ENCODE results near the gene INF2. TPM values are rescaled to one million over a fixed set of nuclear protein-coding genes. Genes with fewer than 3 reads are reported as not detected.

The INF2 gene
- total RNA-seq, 1 experiment from 2014 or later: 70.9 TPM

DNA sequence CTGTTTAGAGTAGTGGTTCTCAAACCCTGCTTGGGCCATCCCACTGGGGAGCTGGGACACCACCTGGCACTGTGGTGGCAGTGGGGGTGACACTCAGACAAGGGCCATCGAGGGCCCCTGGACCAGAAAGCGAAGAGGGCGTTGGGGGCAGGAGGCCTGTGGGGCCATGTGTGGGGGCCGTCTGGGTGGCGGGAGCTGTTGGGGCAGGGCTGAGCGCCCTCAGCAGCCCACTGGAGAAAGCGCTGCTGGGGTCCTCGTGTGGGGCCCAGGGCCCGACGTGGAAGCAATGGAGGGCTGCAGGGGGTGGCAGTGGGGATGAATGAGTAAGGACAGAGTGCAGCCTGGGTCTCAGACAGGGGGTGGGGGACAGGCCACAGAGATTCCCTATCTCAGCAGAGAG, 28.7 kb downstream of the INF2 start:
- ChIA-PET CTCF (no interaction called here), POLR2A (ENCODE audit: low non-redundant PET) (no interaction called here)
- no peak for TF ChIP-seq EZH2 (IDR thresholded peaks at IDR 0.05; ENCODE audit: borderline replicate concordance, low read depth, low read length, poor library complexity, severe bottlenecking)
- TF ChIP-seq, protein P1, sequence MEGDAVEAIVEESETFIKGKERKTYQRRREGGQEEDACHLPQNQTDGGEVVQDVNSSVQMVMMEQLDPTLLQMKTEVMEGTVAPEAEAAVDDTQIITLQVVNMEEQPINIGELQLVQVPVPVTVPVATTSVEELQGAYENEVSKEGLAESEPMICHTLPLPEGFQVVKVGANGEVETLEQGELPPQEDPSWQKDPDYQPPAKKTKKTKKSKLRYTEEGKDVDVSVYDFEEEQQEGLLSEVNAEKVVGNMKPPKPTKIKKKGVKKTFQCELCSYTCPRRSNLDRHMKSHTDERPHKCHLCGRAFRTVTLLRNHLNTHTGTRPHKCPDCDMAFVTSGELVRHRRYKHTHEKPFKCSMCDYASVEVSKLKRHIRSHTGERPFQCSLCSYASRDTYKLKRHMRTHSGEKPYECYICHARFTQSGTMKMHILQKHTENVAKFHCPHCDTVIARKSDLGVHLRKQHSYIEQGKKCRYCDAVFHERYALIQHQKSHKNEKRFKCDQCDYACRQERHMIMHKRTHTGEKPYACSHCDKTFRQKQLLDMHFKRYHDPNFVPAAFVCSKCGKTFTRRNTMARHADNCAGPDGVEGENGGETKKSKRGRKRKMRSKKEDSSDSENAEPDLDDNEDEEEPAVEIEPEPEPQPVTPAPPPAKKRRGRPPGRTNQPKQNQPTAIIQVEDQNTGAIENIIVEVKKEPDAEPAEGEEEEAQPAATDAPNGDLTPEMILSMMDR (conservative IDR thresholded peaks at IDR 0.05; ENCODE audit: low read depth, low read length): no peak
- BruUV-seq (replicated peaks): no TSS peak
- H3K9me3 ChIP-seq (ENCODE audit: low read depth, low read length, poor library complexity, severe bottlenecking): no peaks in the 10 kb centered on the region
- no peaks in the 10 kb centered on the region for H3K27me3 ChIP-seq (replicated peaks; ENCODE audit: insufficient read depth, low read depth, low read length, poor library complexity)
- no peak overlapping the region for H3K27ac ChIP-seq (ENCODE audit: low read depth, low read length, poor library complexity, severe bottlenecking)
- no peak overlapping the region for H3K4me3 ChIP-seq (ENCODE audit: low read depth, low read length, poor library complexity, severe bottlenecking)
- peaks cover 25% of the 10 kb centered on the region for H3K36me3 ChIP-seq (ENCODE audit: insufficient read depth, low read length, poor library complexity, severe bottlenecking)
- H3K4me1 ChIP-seq (ENCODE audit: insufficient read depth, low read length, poor library complexity, severe bottlenecking): no peaks in the 10 kb centered on the region
- intact Hi-C loops (cut with micrococcal nuclease; ENCODE audit: unreplicated experiment): no loop called here
- DNase-seq (ENCODE audit: low spot score): no peak

DNA sequence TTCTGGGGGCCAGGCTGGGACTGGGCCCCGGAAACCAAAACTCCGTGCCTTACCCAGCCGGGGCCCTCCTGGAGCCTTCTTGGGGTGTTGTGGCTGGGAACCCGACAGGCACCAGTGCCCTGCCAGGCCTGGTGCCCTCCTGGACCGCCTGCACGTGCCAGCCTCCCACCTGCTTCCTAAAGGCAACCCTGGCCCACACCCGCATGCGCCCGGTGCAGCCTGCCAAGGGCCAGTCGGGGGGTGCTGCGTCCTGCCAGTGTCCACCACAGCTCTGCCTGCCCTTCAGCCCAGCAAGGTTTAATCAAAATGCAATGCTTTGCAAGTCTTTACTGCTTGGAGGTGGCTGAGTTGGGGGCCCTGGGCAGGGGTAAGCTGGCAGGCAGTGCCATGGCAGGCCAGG, 29.5 kb downstream of the INF2 start:
- CTCF ChIA-PET: no interaction called here
- POLR2A ChIA-PET (ENCODE audit: low non-redundant PET): no interaction called here
- no TSS peak for BruUV-seq (replicated peaks)
- TF ChIP-seq, protein P1 (conservative IDR thresholded peaks at IDR 0.05; ENCODE audit: low read depth, low read length): no peak
- TF ChIP-seq EZH2 (IDR thresholded peaks at IDR 0.05; ENCODE audit: borderline replicate concordance, low read depth, low read length, poor library complexity, severe bottlenecking): no peak
- intact Hi-C loops (cut with micrococcal nuclease; ENCODE audit: unreplicated experiment): no loop called here
- H3K4me1 ChIP-seq (ENCODE audit: insufficient read depth, low read length, poor library complexity, severe bottlenecking): no peaks in the 10 kb centered on the region
- peaks cover 18% of the 10 kb centered on the region for H3K36me3 ChIP-seq (ENCODE audit: insufficient read depth, low read length, poor library complexity, severe bottlenecking)
- no peak for DNase-seq (ENCODE audit: low spot score)
- H3K9me3 ChIP-seq (ENCODE audit: low read depth, low read length, poor library complexity, severe bottlenecking): no peaks in the 10 kb centered on the region
- no peak overlapping the region for H3K27ac ChIP-seq (ENCODE audit: low read depth, low read length, poor library complexity, severe bottlenecking)
- no peaks in the 10 kb centered on the region for H3K27me3 ChIP-seq (replicated peaks; ENCODE audit: insufficient read depth, low read depth, low read length, poor library complexity)
- no peak overlapping the region for H3K4me3 ChIP-seq (ENCODE audit: low read depth, low read length, poor library complexity, severe bottlenecking)

DNA sequence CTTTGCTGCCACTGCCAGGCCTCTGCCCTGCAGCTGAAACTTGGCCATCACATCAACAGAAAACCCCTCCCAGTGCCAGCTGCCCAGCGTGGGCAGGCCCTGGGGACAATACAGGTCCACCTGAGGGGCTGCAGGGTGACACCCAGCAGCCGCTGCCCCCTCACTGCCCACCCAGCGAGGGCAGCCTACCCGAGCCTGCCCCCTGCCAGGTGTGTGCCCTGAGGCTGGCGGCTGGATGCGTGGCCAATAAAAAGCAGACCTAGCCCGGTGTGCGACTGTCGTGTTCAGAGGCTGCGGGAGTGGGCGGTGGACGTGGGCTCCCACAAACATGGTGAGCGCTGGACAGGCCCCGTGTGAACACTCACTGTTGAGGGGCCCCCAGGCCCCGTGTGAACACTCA, 29.9 kb downstream of the INF2 start:
- TSS peak; percentile 69 for BruUV-seq (replicated peaks)
- CTCF ChIA-PET: no interaction called here

More for the DNA sequence above, 29.9 kb downstream of the INF2 start:
- Histone ChIP-seq H3K27ac (ENCODE audit: low read depth, low read length, poor library complexity, severe bottlenecking) (no peak overlapping the region), H3K4me1 (ENCODE audit: insufficient read depth, low read length, poor library complexity, severe bottlenecking) (no peaks in the 10 kb centered on the region), H3K27me3 (replicated peaks; ENCODE audit: insufficient read depth, low read depth, low read length, poor library complexity) (no peaks in the 10 kb centered on the region), H3K36me3 (ENCODE audit: insufficient read depth, low read length, poor library complexity, severe bottlenecking) (peaks cover 14% of the 10 kb centered on the region), H3K4me3 (ENCODE audit: low read depth, low read length, poor library complexity, severe bottlenecking) (no peak overlapping the region), H3K9me3 (ENCODE audit: low read depth, low read length, poor library complexity, severe bottlenecking) (no peaks in the 10 kb centered on the region)
- no peak for DNase-seq (ENCODE audit: low spot score)
- POLR2A ChIA-PET (ENCODE audit: low non-redundant PET): no interaction called here
- intact Hi-C loops (cut with micrococcal nuclease; ENCODE audit: unreplicated experiment): no loop called here
- TF ChIP-seq EZH2 (IDR thresholded peaks at IDR 0.05; ENCODE audit: borderline replicate concordance, low read depth, low read length, poor library complexity, severe bottlenecking): no peak
- TF ChIP-seq, protein P1 (conservative IDR thresholded peaks at IDR 0.05; ENCODE audit: low read depth, low read length): no peak
